ENCODE measurements around the gene PER3.

- TF ChIP-seq, protein P1, sequence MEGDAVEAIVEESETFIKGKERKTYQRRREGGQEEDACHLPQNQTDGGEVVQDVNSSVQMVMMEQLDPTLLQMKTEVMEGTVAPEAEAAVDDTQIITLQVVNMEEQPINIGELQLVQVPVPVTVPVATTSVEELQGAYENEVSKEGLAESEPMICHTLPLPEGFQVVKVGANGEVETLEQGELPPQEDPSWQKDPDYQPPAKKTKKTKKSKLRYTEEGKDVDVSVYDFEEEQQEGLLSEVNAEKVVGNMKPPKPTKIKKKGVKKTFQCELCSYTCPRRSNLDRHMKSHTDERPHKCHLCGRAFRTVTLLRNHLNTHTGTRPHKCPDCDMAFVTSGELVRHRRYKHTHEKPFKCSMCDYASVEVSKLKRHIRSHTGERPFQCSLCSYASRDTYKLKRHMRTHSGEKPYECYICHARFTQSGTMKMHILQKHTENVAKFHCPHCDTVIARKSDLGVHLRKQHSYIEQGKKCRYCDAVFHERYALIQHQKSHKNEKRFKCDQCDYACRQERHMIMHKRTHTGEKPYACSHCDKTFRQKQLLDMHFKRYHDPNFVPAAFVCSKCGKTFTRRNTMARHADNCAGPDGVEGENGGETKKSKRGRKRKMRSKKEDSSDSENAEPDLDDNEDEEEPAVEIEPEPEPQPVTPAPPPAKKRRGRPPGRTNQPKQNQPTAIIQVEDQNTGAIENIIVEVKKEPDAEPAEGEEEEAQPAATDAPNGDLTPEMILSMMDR (IDR thresholded peaks at IDR 0.05; ENCODE audit: borderline replicate concordance, extremely low read depth, low read length, poor library complexity, severe bottlenecking): no peak
- no peak for TF ChIP-seq EZH2 (IDR thresholded peaks at IDR 0.05; ENCODE audit: borderline replicate concordance, low read depth, low read length, severe bottlenecking)
Observed at GRCh38 chr1:7885513-7886404, 101.7 kb downstream of the PER3 start.
